Fibroblast of lung (primary cell): ENCODE measurements around the gene PLXNA1.

Source experiments
- CTCF ChIP-seq, 2 donors: IDR thresholded peaks in 1 of 2; conservative IDR thresholded peaks in 1 of 2; 1 replicate in 1 of 2; 2 replicates in 1 of 2; pipeline ENCODE4 v1.5.1; 2011 to 2012; ENCODE audit warnings: low read length in 2 of 2, control low read depth in 1 of 2, inconsistent platforms in 1 of 2, low read depth in 1 of 2, mild to moderate bottlenecking in 1 of 2
- EZH2 ChIP-seq: IDR thresholded peaks from 2 replicates; pipeline ENCODE4 v1.5.1; 2012; ENCODE audit warnings: low read length, control low read depth, mild to moderate bottlenecking; ENCODE audit errors: missing control alignments

DNA sequence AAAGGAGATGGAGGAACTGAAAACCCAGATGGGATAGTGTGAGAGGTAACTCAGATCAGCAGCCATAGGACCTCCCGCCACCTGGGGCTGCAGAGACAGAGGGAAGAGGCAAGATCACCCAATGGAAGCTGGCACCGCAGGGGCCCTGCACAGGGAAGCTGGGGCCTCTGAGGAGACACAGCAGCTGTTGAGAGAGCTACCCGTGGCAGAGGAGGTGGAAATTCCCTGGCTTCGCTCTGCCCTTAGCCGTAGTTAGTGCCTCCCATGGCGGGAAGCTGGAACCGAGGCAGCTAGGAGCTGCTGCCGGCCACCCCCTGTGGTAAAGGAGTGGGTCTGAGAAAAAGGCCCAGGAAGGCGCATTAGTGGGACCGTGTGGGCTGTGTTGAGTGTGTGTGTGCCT, 18.0 kb upstream of the PLXNA1 start:
- TF ChIP-seq CTCF (conservative IDR thresholded peaks at IDR 0.05 in 1 of 2, IDR thresholded peaks at IDR 0.05 in 1 of 2; ENCODE audit: low read depth in 1 of 2, low read length in 2 of 2) (no peak), EZH2 (no peak)
